ENCODE measurements around the gene RNF222. TPM values are rescaled to one million over a fixed set of nuclear protein-coding genes. Genes with fewer than 3 reads are reported as not detected.

RNF222 gene
- total and polyA plus RNA-seq, 4 donors: not detected

GRCh38 chr17:8435245-8436168 lies 37.9 kb upstream of the RNF222 start, which contains the start of gene NDEL1:
NDEL1 (plus strand) TSS chr17:8435884; CDS start chr17:8444272, 8,388 bp downstream.
- ATAC-seq (ENCODE audit: insufficient read depth, low FRiP score): peak; percentile 95
- peak within 1 kb of the TSS; percentile 87 to 98 for H3K9ac ChIP-seq (ENCODE audit: insufficient read depth in 1 of 2, low read length in 2 of 2)
- peak within 1 kb of the TSS; percentile 85 for H3K4me3 ChIP-seq
- peaks cover 0 to 4% (median 2%) of the 10 kb centered on the region in 4 donors for H3K36me3 ChIP-seq (ENCODE audit: control insufficient read depth in 4 of 4, insufficient read depth in 4 of 4, low read length in 4 of 4)
- H3K4me1 ChIP-seq (ENCODE audit: control insufficient read depth in 5 of 5, insufficient read depth in 5 of 5, low read length in 5 of 5): peaks cover 0 to 15% (median 4%) of the 10 kb centered on the region in 5 donors
- H3K27me3 ChIP-seq (ENCODE audit: control insufficient read depth in 3 of 3, insufficient read depth in 3 of 3, low read length in 2 of 3): no peaks in the 10 kb centered on the region
- H3K27ac ChIP-seq (ENCODE audit: low read depth in 1 of 2, low read length in 1 of 2): peak within 1 kb of the TSS; percentile 99 to 100
- DNase-seq: peak; percentile 98 to 99 (median 99)
- no peaks in the 10 kb centered on the region for H3K9me3 ChIP-seq (ENCODE audit: control insufficient read depth in 4 of 4, insufficient read depth in 3 of 4, low read length in 3 of 4)
- no peak for TF ChIP-seq CTCF (IDR thresholded peaks at IDR 0.05; ENCODE audit: control extremely low read depth, extremely low read depth)
- 2 to 3% methylated on average over 57 to 68 of the region's 68 CpGs for whole genome bisulfite sequencing, 2 donors

- no peaks in the 10 kb centered on the region for H3K9me3 ChIP-seq (ENCODE audit: control insufficient read depth in 4 of 4, insufficient read depth in 3 of 4, low read length in 3 of 4)
- ATAC-seq (ENCODE audit: insufficient read depth, low FRiP score): no peak
- H3K4me3 ChIP-seq: no peak overlapping the region
- DNase-seq: peak in 1 of 3 donors; percentile 13
- H3K27me3 ChIP-seq (ENCODE audit: control insufficient read depth in 3 of 3, insufficient read depth in 3 of 3, low read length in 2 of 3): no peaks in the 10 kb centered on the region
- H3K36me3 ChIP-seq (ENCODE audit: control insufficient read depth in 4 of 4, insufficient read depth in 4 of 4, low read length in 4 of 4): no peaks in the 10 kb centered on the region
- TF ChIP-seq CTCF (IDR thresholded peaks at IDR 0.05; ENCODE audit: control extremely low read depth, extremely low read depth): no peak
- no peak overlapping the region for H3K9ac ChIP-seq (ENCODE audit: insufficient read depth in 1 of 2, low read length in 2 of 2)
- H3K27ac ChIP-seq (ENCODE audit: low read depth in 1 of 2, low read length in 1 of 2): peak overlapping the region in 1 of 2 donors; percentile 69
- 63 to 77% methylated on average over 7 of the region's 7 CpGs for WGBS, 2 donors
- H3K4me1 ChIP-seq (ENCODE audit: control insufficient read depth in 5 of 5, insufficient read depth in 5 of 5, low read length in 5 of 5): peaks cover 0 to 5% (median 3%) of the 10 kb centered on the region in 5 donors
Observed at GRCh38 chr17:8430966-8431365, 33.3 kb upstream of the RNF222 start.

- DNase-seq (no peak), ATAC-seq (ENCODE audit: insufficient read depth, low FRiP score) (no peak)
- 92 to 97% methylated on average over 3 of the region's 3 CpGs for WGBS, 2 donors
- Histone ChIP-seq H3K4me3 (no peak overlapping the region), H3K27ac (ENCODE audit: low read depth in 1 of 2, low read length in 1 of 2) (no peak overlapping the region), H3K27me3 (ENCODE audit: control insufficient read depth in 3 of 3, insufficient read depth in 3 of 3, low read length in 2 of 3) (peaks cover 0 to 3% (median 0%) of the 10 kb centered on the region in 3 donors), H3K9me3 (ENCODE audit: control insufficient read depth in 4 of 4, insufficient read depth in 3 of 4, low read length in 3 of 4) (no peaks in the 10 kb centered on the region), H3K4me1 (ENCODE audit: control insufficient read depth in 5 of 5, insufficient read depth in 5 of 5, low read length in 5 of 5) (peaks cover 0 to 4% (median 0%) of the 10 kb centered on the region in 5 donors), H3K36me3 (ENCODE audit: control insufficient read depth in 4 of 4, insufficient read depth in 4 of 4, low read length in 4 of 4) (no peaks in the 10 kb centered on the region), H3K9ac (ENCODE audit: insufficient read depth in 1 of 2, low read length in 2 of 2) (no peak overlapping the region)
- no peak for TF ChIP-seq CTCF (IDR thresholded peaks at IDR 0.05; ENCODE audit: control extremely low read depth, extremely low read depth)
Observed at GRCh38 chr17:8426802-8427201, 29.2 kb upstream of the RNF222 start.

All from lung (tissue), 12 donors.